IPS-NIHi11 (cell line): Measurements from ENCODE around the gene STAT1.
A peak's percentile ranks its signal among the peaks of the same experiment; 100 is the strongest.

Experiments
- DNase-seq: peaks from one replicate; pipeline ENCODE4 v3.0.0; 2012; ENCODE audit warnings: mixed read lengths, low spot score

The STAT1 gene

DNA sequence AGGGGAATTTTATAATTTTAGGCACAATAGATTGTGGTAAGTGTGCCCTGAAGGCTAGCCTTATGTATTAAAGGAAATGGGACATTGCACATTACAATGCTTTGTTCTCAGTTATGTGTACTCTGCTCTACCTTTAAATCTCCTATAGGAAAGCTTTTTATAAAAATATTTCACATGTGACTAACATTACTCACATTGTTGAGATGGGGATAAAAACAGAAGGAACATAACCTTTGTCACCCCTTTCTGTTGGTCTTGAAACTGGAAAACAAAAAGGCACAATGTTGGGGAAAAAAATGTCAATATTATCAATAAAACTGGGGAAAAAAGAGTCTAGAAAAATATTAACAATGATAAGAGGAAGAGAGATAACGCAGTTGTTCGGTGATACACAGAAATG lies 17.3 kb upstream of the STAT1 start:
- no peak for DNase-seq

GRCh38 chr2:191030521-191031154 lies 16.7 kb upstream of the STAT1 start:
- peak; percentile 63 for DNase-seq

GRCh38 chr2:191029280-191029950 lies 15.4 kb upstream of the STAT1 start:
- no peak for DNase-seq

- no peak for DNase-seq
Observed at GRCh38 chr2:191026377-191026776, 12.4 kb upstream of the STAT1 start.

GRCh38 chr2:191025135-191025534 lies 11.2 kb upstream of the STAT1 start:
- no peak for DNase-seq

DNA sequence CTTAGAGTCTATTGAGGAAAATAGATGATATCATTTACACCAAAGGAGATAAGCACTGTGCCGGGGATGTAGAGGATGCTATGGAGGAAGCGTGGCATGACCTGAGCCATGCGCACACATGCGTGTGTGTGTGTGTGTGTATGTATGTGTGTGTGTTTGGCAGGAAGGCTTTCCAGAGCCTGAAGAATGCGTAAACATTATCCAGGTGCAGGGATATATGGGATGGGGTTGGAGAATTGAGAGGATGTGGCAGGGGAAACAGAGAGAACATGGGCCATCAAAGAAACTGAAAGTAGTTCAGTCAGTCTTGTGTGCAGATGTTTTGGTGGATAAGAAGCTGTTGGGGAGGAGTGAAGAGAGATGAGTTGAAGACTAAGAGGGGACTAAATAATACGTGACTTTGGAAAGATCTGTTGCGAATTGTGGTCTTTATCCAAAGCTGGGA lies 9.3 kb upstream of the STAT1 start:
- DNase-seq, result no peak

GRCh38 chr2:191020742-191021381 lies 6.9 kb upstream of the STAT1 start:
- no peak for DNase-seq

DNA sequence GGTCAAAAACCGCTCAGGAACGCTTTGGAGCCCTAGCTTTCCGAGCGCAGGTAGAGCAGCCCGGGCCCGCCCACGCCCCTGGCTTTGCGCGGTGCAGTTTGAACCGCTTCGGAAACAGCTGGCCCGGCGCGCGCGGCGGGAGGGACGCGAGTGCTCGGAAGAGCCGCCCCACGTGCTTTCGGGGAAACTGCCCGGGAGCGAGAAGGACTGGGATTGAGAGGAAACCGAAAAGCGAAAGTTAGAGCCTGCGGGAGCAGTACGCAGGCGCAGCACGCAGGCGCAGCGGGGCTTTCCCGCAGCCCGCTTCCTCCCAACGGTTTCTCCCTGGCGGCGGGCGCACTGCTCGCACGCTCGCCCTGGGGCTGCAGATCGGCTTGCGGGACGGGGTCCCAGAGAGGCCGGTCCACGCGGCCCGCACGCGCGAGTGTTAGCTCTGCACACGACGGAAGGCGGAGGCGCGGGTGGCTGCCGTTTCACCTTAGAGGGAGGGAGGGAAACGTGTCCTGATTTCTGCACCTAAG lies 6.3 kb upstream of the STAT1 start:
- DNase-seq, result peak; percentile 96

DNA sequence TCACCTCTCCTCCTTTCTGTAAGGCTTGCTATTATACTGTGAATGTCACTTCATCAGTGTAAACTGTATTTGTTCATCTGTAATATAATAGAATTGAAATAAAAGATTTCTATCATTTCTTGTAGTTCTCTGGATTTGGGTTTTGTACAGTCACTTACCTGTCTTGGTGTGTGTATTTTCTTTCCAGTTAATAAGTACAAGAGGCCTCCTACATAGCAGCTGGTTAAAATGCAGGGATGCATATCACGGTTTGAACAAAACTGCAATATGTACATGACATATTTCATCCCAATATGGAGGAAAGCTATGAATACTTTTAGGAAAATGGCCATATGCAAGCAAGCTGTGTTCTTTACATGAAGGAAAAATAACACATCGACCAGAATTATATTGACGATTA lies 5.4 kb upstream of the STAT1 start:
- no peak for DNase-seq

DNA sequence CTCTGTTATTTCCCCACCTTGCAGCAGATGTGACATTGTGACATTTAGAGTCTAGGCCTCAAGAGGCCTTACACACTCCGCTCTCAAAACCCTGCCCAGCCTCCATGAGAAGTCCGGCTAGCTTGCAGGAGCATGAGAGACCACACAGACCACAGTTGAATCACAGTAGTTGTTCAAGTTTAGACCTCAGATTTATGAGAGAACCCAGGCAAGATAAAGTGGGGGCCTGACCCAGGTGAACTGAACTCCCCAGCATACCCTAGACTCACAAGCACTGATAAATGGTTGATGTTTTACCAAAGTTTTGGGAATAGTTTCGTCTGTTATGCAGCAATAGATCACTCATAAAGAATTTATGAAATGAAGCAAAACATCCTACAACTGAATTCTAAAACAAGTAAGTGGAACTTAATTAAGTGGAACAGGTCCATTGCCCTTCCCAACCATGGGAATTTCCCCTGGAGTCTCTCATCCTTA lies 4.7 kb upstream of the STAT1 start:
- no peak for DNase-seq

GRCh38 chr2:191018048-191018447 lies 4.1 kb upstream of the STAT1 start:
- DNase-seq, result no peak

GRCh38 chr2:191015831-191016230 lies 1.9 kb upstream of the STAT1 start:
- DNase-seq, result no peak

GRCh38 chr2:191015239-191015638 lies 1.3 kb upstream of the STAT1 start:
- no peak for DNase-seq

GRCh38 chr2:191014653-191015020 lies 666 bp upstream of the STAT1 start:
- DNase-seq, result no peak

GRCh38 chr2:191013682-191013931 lies 364 bp downstream of the STAT1 start:
- DNase-seq, result no peak

- DNase-seq, result no peak
Observed at GRCh38 chr2:191012845-191013681, 908 bp downstream of the STAT1 start.

DNA sequence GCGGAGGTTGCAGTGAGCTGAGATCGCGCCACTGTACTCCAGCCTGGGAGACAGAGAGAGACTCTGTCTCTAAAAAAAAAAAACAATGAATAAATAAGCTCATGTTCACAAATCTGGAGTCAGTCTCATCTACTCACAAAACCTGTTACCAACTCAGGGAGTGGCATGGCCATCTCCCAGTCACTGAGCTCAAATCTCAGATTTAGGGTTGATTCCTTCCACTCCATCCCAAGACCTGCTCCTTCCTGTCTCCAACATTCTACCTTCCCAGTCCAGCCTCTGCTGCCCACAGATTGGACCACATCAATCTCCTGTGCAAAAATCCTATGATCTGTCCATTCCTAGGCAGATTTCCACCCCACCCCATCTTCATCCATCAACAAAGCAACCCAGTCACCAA lies 1.6 kb downstream of the STAT1 start:
- DNase-seq, result no peak

DNA sequence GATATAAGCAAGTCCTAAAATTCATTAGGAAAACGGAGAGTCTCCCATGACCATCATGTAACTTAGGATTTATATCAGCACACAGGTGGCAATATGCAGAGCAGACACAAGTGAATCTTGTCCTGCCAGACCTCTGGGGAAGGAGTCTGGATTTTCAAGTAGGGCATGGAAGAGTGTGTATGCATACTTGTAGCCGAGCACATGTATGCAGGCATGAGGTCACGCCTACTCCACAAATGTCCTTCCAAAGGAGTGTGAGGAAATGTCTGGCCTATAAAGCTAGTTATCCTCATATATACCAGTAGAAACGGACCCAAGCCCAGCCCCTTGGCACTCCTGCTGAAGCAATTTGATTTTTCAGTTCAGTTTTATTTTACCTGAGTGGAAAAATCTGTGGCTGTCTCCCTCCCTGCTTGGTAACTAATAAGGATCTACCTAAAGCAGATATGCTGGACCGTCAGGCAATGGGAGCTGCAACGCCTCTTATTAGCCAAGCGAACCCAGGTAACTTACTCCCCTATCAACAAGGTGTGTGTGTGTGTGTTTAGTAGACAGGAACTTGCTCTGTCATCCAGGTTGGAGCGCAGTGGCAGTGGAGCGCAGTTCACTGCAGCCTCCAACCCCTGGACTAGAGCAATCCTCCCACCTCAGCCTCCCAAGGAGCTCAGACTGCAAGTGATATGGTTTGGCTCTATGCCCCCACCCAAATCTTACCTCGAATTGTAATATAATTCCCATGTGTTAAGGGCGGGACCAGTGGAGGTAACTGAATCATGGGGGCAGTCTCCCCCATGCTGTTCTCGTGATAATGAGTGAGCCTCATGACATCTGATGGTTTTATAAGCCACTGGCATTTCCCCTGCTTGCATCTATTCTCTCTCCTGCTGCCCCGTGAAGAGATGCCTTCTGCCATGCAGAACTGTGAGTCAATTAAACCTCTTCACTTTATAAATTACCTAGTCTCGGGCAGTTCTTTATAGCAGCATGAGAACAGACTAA lies 2.8 kb downstream of the STAT1 start:
- DNase-seq, result no peak

- DNase-seq, result no peak
Observed at GRCh38 chr2:191009541-191010374, 4.2 kb downstream of the STAT1 start.

- DNase-seq, result no peak
Observed at GRCh38 chr2:191008286-191008685, 5.7 kb downstream of the STAT1 start.
